Body of pancreas (tissue), 4 donors: ENCODE data around the gene SLC16A7. TPM values are rescaled to one million over a fixed set of nuclear protein-coding genes. Genes with fewer than 3 reads are reported as not detected.

ENCODE experiments used
- ATAC-seq: fragments of 150-250 bp; one replicate; pipeline ENCODE4 v1.9.1; 2016
- DNase-seq, 4 donors: peaks; one replicate each; pipeline ENCODE4 v3.0.0-alpha.2; 2019
- H3K27ac ChIP-seq, 4 donors: fragments of 200-600 bp; sonication (generic); 1 replicate in 3 of 4; 2 replicates in 1 of 4; pipeline versions ENCODE4 v1.5.1 to v1.6.1; 2016 to 2019; ENCODE audit warnings: mild to moderate bottlenecking in 1 of 4, mixed read lengths in 1 of 4, moderate library complexity in 1 of 4
- H3K27me3 ChIP-seq, 2 donors: fragments of 200-600 bp; sonication (generic); one replicate each; pipeline ENCODE4 v1.6.0; 2016; ENCODE audit warnings: mild to moderate bottlenecking in 1 of 2
- H3K36me3 ChIP-seq, 2 donors: fragments of 200-600 bp; sonication (generic); replicated peaks in 1 of 2; 2 replicates each; pipeline ENCODE4 v1.5.1; 2016; ENCODE audit warnings: low read depth in 2 of 2; ENCODE audit not compliant: insufficient read depth in 1 of 2
- H3K4me1 ChIP-seq: fragments of 200-600 bp; sonication (generic); one replicate; pipeline ENCODE4 v1.6.0; 2016
- H3K4me3 ChIP-seq, 2 donors: fragments of 200-600 bp; sonication (generic); 1 replicate in 1 of 2; 2 replicates in 1 of 2; pipeline ENCODE4 v1.5.1; 2016 to 2019
- H3K9me3 ChIP-seq, 3 donors: fragments of 200-600 bp; sonication (generic); 1 replicate in 2 of 3; 2 replicates in 1 of 3; pipeline ENCODE4 v1.5.1; 2016
- CTCF ChIP-seq, 7 experiments: fragments of 450-650 bp in 4 of 7; fragments of 200-600 bp in 3 of 7; sonication (generic) in 3 of 7; IDR thresholded peaks; one replicate each; pipeline ENCODE4 v1.5.1; 2016 to 2019; ENCODE audit warnings: antibody characterized with exemption in 7 of 7
- POLR2A ChIP-seq, 3 donors: fragments of 450-650 bp; IDR thresholded peaks; one replicate each; pipeline ENCODE4 v1.6.1; 2016; ENCODE audit warnings: antibody characterized with exemption in 3 of 3, mild to moderate bottlenecking in 2 of 3
- WGBS, 2 donors: methylation state at CpG; one replicate each; pipeline ENCODE4 v1.1.5; 2017; 5-methylcytosine and 5-hydroxymethylcytosine counted together
- intact Hi-C: fragments of 100-400 bp; cut with DNase I; formaldehyde crosslinking; loops from one replicate; pipeline ENCODE4 v1.15.1; 2023
- total RNA-seq, 2 donors: library from RNA; depleted of rRNA; stranded (reverse); fragments of >200 nt; gene quantifications; one replicate each; pipeline ENCODE4 v1.1.0, GENCODE V29; 2016

Gene SLC16A7
- total RNA-seq, 2 donors from 2014 or later, result 36.8 to 50.4 TPM

- TF ChIP-seq CTCF (IDR thresholded peaks at IDR 0.05) (peak in 4 of 7 experiments; percentile 27 to 35 (median 32)), POLR2A (IDR thresholded peaks at IDR 0.05) (no peak)
- ATAC-seq (peak; percentile 54), DNase-seq (peak; percentile 30 to 48 (median 34))
- H3K9me3 ChIP-seq, result no peaks in the 10 kb centered on the region
- WGBS, 2 donors, result 26 to 32% methylated on average over 3 of the region's 3 CpGs
- intact Hi-C loops, result no loop called here
- H3K27me3 ChIP-seq, result no peaks in the 10 kb centered on the region
- H3K4me1 ChIP-seq, result peaks cover 36% of the 10 kb centered on the region
- peak overlapping the region in 3 of 4 donors; percentile 65 to 84 (median 74) for H3K27ac ChIP-seq
- H3K36me3 ChIP-seq, result no peaks in the 10 kb centered on the region
- H3K4me3 ChIP-seq, result no peak overlapping the region
These were observed 54.9 kb downstream of the SLC16A7 start for GRCh38 chr12:59650588-59651228.

- no peak for DNase-seq
- WGBS, 2 donors, result 5 to 16% methylated on average over 1 of the region's 1 CpG
- no peak overlapping the region for H3K4me3 ChIP-seq
- H3K27ac ChIP-seq, result peak overlapping the region; percentile 45 to 84 (median 70)
- intact Hi-C loops, result no loop called here
- no peaks in the 10 kb centered on the region for H3K36me3 ChIP-seq
- no peaks in the 10 kb centered on the region for H3K27me3 ChIP-seq
- TF ChIP-seq POLR2A (IDR thresholded peaks at IDR 0.05) (no peak), CTCF (IDR thresholded peaks at IDR 0.05) (no peak)
- ATAC-seq, result peak; percentile 81
- H3K4me1 ChIP-seq, result peaks cover 36% of the 10 kb centered on the region
- H3K9me3 ChIP-seq, result no peaks in the 10 kb centered on the region
These were observed 55.5 kb downstream of the SLC16A7 start for GRCh38 chr12:59651229-59651920.

- DNase-seq (no peak), ATAC-seq (peak; percentile 71)
- Histone ChIP-seq H3K9me3 (no peaks in the 10 kb centered on the region), H3K36me3 (no peaks in the 10 kb centered on the region), H3K4me3 (no peak overlapping the region), H3K4me1 (peaks cover 36% of the 10 kb centered on the region), H3K27ac (peak overlapping the region in 3 of 4 donors; percentile 65 to 84 (median 74)), H3K27me3 (no peaks in the 10 kb centered on the region)
- intact Hi-C loops, result no loop called here
- WGBS, 2 donors, result 50 to 54% methylated on average over 1 of the region's 1 CpG
- TF ChIP-seq POLR2A (IDR thresholded peaks at IDR 0.05) (no peak), CTCF (IDR thresholded peaks at IDR 0.05) (no peak)
These were observed 56.3 kb downstream of the SLC16A7 start for GRCh38 chr12:59652130-59652529.

- intact Hi-C loops, result no loop called here
- H3K4me1 ChIP-seq, result peaks cover 34% of the 10 kb centered on the region
- no peak for DNase-seq
- no peak overlapping the region for H3K4me3 ChIP-seq
- no peaks in the 10 kb centered on the region for H3K9me3 ChIP-seq
- no peak for ATAC-seq
- TF ChIP-seq POLR2A (IDR thresholded peaks at IDR 0.05) (no peak), CTCF (IDR thresholded peaks at IDR 0.05) (no peak)
- H3K27ac ChIP-seq, result peak overlapping the region in 2 of 4 donors; percentile 74 to 84
- H3K27me3 ChIP-seq, result no peaks in the 10 kb centered on the region
- H3K36me3 ChIP-seq, result no peaks in the 10 kb centered on the region
These were observed 58.2 kb downstream of the SLC16A7 start for GRCh38 chr12:59654061-59654460.
